Measurements from ENCODE around the gene TSEN54. TPM values are rescaled to one million over a fixed set of nuclear protein-coding genes. Genes with fewer than 3 reads are reported as not detected.

Gene TSEN54
- total RNA-seq, 2 experiments from 2014 or later, result 21.4 to 22.0 TPM

GRCh38 chr17:75557852-75558665 is 41.7 kb downstream of the TSEN54 start:
- CTCF ChIA-PET, result interaction anchor here (1.3 kb wide), 1 partner anchor 75 kb away, joined by 5 read pairs; the partner anchor contains the start of gene SMIM5
- DNase-seq, result no peak
- no peak overlapping the region for H3K27ac Mint-ChIP-seq

GRCh38 chr17:75558666-75559530 is 42.6 kb downstream of the TSEN54 start:
- Mint-ChIP-seq H3K4me3 (no peak overlapping the region), H3K4me1 (ENCODE audit: low read depth) (no peaks in the 10 kb centered on the region), H3K27me3 (ENCODE audit: low read depth) (no peaks in the 10 kb centered on the region), H3K36me3 (ENCODE audit: low read depth) (no peaks in the 10 kb centered on the region), H3K9me3 (no peaks in the 10 kb centered on the region), H3K27ac (no peak overlapping the region)
- intact Hi-C loops (cut with micrococcal nuclease), result loop anchor here (10.0 kb wide), 1 partner anchor 66 kb away; no protein-coding TSS in a partner anchor
- CTCF ChIA-PET, result interaction anchor here (0.6 to 1.3 kb wide), 2 partner anchors 74 to 119 kb away, joined by 5 read pairs; partner anchors contain the start of gene SMIM5
- DNase-seq, result no peak

More at GRCh38 chr17:75557852-75558665, 41.7 kb downstream of the TSEN54 start:
- H3K36me3 Mint-ChIP-seq (ENCODE audit: low read depth), result no peaks in the 10 kb centered on the region
- H3K4me1 Mint-ChIP-seq (ENCODE audit: low read depth), result no peaks in the 10 kb centered on the region
- no peaks in the 10 kb centered on the region for H3K9me3 Mint-ChIP-seq
- no peaks in the 10 kb centered on the region for H3K27me3 Mint-ChIP-seq (ENCODE audit: low read depth)
- no peak overlapping the region for H3K4me3 Mint-ChIP-seq
- intact Hi-C loops (cut with micrococcal nuclease), result loop anchor here (10.0 kb wide), 1 partner anchor 67 kb away; no protein-coding TSS in a partner anchor

GRCh38 chr17:75559958-75560533 is 43.7 kb downstream of the TSEN54 start:
- H3K9me3 Mint-ChIP-seq, result no peaks in the 10 kb centered on the region
- CTCF ChIA-PET, result interaction anchor here (0.7 kb wide), 1 partner anchor 130 kb away, joined by 3 read pairs; no protein-coding TSS in a partner anchor
- H3K4me1 Mint-ChIP-seq (ENCODE audit: low read depth), result no peaks in the 10 kb centered on the region
- no peak for DNase-seq
- H3K4me3 Mint-ChIP-seq, result no peak overlapping the region
- no peaks in the 10 kb centered on the region for H3K27me3 Mint-ChIP-seq (ENCODE audit: low read depth)
- no peak overlapping the region for H3K27ac Mint-ChIP-seq
- intact Hi-C loops (cut with micrococcal nuclease), result loop anchor here (10.0 kb wide), 1 partner anchor 65 kb away; no protein-coding TSS in a partner anchor
- no peaks in the 10 kb centered on the region for H3K36me3 Mint-ChIP-seq (ENCODE audit: low read depth)

GRCh38 chr17:75561927-75562603 is 45.7 kb downstream of the TSEN54 start:
- Mint-ChIP-seq H3K27me3 (ENCODE audit: low read depth) (no peaks in the 10 kb centered on the region), H3K27ac (no peak overlapping the region), H3K4me3 (no peak overlapping the region), H3K36me3 (ENCODE audit: low read depth) (no peaks in the 10 kb centered on the region), H3K9me3 (no peaks in the 10 kb centered on the region), H3K4me1 (ENCODE audit: low read depth) (no peaks in the 10 kb centered on the region)
- DNase-seq, result no peak
- CTCF ChIA-PET, result interaction anchor here (0.6 kb wide), 1 partner anchor 1577 kb away, joined by 3 read pairs; no protein-coding TSS in a partner anchor
- intact Hi-C loops (cut with micrococcal nuclease), result no loop called here

GRCh38 chr17:75563063-75563758 is 46.9 kb downstream of the TSEN54 start:
- Mint-ChIP-seq H3K4me3 (no peak overlapping the region), H3K27me3 (ENCODE audit: low read depth) (no peaks in the 10 kb centered on the region), H3K27ac (no peak overlapping the region), H3K36me3 (ENCODE audit: low read depth) (no peaks in the 10 kb centered on the region), H3K4me1 (ENCODE audit: low read depth) (no peaks in the 10 kb centered on the region), H3K9me3 (no peaks in the 10 kb centered on the region)
- intact Hi-C loops (cut with micrococcal nuclease), result no loop called here
- CTCF ChIA-PET, result no interaction called here
- DNase-seq, result no peak

- Mint-ChIP-seq H3K36me3 (ENCODE audit: low read depth) (no peaks in the 10 kb centered on the region), H3K4me1 (ENCODE audit: low read depth) (no peaks in the 10 kb centered on the region), H3K27ac (no peak overlapping the region), H3K27me3 (ENCODE audit: low read depth) (no peaks in the 10 kb centered on the region), H3K9me3 (no peaks in the 10 kb centered on the region), H3K4me3 (no peak overlapping the region)
- CTCF ChIA-PET, result no interaction called here
- no peak for DNase-seq
- intact Hi-C loops (cut with micrococcal nuclease), result no loop called here
Observed at GRCh38 chr17:75564195-75564594, 47.9 kb downstream of the TSEN54 start.

- H3K36me3 Mint-ChIP-seq (ENCODE audit: low read depth), result no peaks in the 10 kb centered on the region
- no peaks in the 10 kb centered on the region for H3K27me3 Mint-ChIP-seq (ENCODE audit: low read depth)
- no peak overlapping the region for H3K4me3 Mint-ChIP-seq
- H3K4me1 Mint-ChIP-seq (ENCODE audit: low read depth), result no peaks in the 10 kb centered on the region
- CTCF ChIA-PET, result interaction anchor here (1.4 kb wide), 1 partner anchor 68 kb away, joined by 3 read pairs; the partner anchor contains the start of gene SMIM5
- H3K9me3 Mint-ChIP-seq, result no peaks in the 10 kb centered on the region
- H3K27ac Mint-ChIP-seq, result no peak overlapping the region
- intact Hi-C loops (cut with micrococcal nuclease), result no loop called here
- no peak for DNase-seq
Observed at GRCh38 chr17:75565066-75565465, 48.7 kb downstream of the TSEN54 start.

GRCh38 chr17:75565618-75566017 is 49.3 kb downstream of the TSEN54 start:
- no peaks in the 10 kb centered on the region for H3K36me3 Mint-ChIP-seq (ENCODE audit: low read depth)
- intact Hi-C loops (cut with micrococcal nuclease), result no loop called here
- H3K27ac Mint-ChIP-seq, result no peak overlapping the region
- H3K4me1 Mint-ChIP-seq (ENCODE audit: low read depth), result no peaks in the 10 kb centered on the region
- no peaks in the 10 kb centered on the region for H3K9me3 Mint-ChIP-seq
- H3K4me3 Mint-ChIP-seq, result no peak overlapping the region
- no peaks in the 10 kb centered on the region for H3K27me3 Mint-ChIP-seq (ENCODE audit: low read depth)
- no peak for DNase-seq
- CTCF ChIA-PET, result interaction anchor here (1.4 kb wide), 1 partner anchor 67 kb away, joined by 3 read pairs; the partner anchor contains the start of gene SMIM5

- Mint-ChIP-seq H3K27me3 (ENCODE audit: low read depth) (no peaks in the 10 kb centered on the region), H3K4me3 (no peak overlapping the region), H3K27ac (no peak overlapping the region), H3K4me1 (ENCODE audit: low read depth) (no peaks in the 10 kb centered on the region), H3K9me3 (no peaks in the 10 kb centered on the region), H3K36me3 (ENCODE audit: low read depth) (no peaks in the 10 kb centered on the region)
- DNase-seq, result no peak
- intact Hi-C loops (cut with micrococcal nuclease), result no loop called here
- CTCF ChIA-PET, result interaction anchor here (1.4 kb wide), 1 partner anchor 67 kb away, joined by 3 read pairs; the partner anchor contains the start of gene SMIM5
Observed at GRCh38 chr17:75566416-75566815, 50.1 kb downstream of the TSEN54 start.

GRCh38 chr17:75566834-75567233 is 50.5 kb downstream of the TSEN54 start:
- Mint-ChIP-seq H3K27ac (no peak overlapping the region), H3K4me1 (ENCODE audit: low read depth) (no peaks in the 10 kb centered on the region), H3K36me3 (ENCODE audit: low read depth) (no peaks in the 10 kb centered on the region), H3K9me3 (no peaks in the 10 kb centered on the region), H3K27me3 (ENCODE audit: low read depth) (no peaks in the 10 kb centered on the region), H3K4me3 (no peak overlapping the region)
- DNase-seq, result no peak
- CTCF ChIA-PET, result no interaction called here
- intact Hi-C loops (cut with micrococcal nuclease), result no loop called here

Data from activated naive CD4-positive, alpha-beta T cell treated with anti-CD3 and anti-CD28 coated beads for 36 hours (primary cell).